ENCODE measurements around the gene RNF115.

RNF115 gene

DNA sequence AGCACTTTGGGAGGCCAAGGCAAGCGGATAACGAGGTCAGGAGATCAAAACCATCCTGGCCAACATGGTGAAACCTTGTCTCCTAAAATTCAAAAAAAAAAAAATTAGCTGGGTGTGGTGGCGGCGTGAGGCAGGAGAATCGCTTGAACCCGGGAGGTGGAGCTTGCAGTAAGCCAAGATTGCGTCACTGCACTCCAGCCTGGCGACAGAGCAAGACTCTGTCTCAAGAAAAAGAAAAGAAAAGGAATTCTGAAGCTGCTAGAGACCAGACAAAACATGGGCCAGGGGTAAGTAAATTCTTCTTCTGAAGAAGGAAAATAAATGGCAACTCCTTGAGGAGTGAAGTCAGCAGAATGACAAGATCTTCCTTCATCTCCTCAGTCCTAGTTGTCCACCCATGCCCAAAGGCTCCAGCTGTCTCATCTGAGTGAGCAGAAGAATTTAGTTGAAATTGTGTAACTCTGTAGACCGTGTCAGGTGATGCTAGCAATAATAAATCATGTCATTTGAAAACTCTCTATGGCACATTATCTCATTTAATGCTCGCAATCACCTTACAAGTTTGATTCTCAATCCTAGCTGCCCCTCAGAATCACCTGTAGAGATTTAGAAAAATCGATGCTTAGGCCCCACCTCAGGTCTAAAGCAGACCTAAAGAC is 131.0 kb downstream of the RNF115 start:
- Histone ChIP-seq H3K9ac (ENCODE audit: low read length) (no peak overlapping the region), H3K4me1 (ENCODE audit: control insufficient read depth, insufficient read depth, low read length) (peaks cover 6% of the 10 kb centered on the region; the same call in 1 of the 2 replicates), H3K9me3 (ENCODE audit: control insufficient read depth, insufficient read depth, low read depth, low read length) (no peaks in the 10 kb centered on the region), H3K27ac (ENCODE audit: low read depth, low read length) (no peak overlapping the region), H3K36me3 (ENCODE audit: control insufficient read depth, insufficient read depth, low read length) (no peaks in the 10 kb centered on the region), H3K4me3 (ENCODE audit: low read depth, low read length) (no peak overlapping the region), H3K27me3 (ENCODE audit: control insufficient read depth, insufficient read depth, low read length) (no peaks in the 10 kb centered on the region)

DNA sequence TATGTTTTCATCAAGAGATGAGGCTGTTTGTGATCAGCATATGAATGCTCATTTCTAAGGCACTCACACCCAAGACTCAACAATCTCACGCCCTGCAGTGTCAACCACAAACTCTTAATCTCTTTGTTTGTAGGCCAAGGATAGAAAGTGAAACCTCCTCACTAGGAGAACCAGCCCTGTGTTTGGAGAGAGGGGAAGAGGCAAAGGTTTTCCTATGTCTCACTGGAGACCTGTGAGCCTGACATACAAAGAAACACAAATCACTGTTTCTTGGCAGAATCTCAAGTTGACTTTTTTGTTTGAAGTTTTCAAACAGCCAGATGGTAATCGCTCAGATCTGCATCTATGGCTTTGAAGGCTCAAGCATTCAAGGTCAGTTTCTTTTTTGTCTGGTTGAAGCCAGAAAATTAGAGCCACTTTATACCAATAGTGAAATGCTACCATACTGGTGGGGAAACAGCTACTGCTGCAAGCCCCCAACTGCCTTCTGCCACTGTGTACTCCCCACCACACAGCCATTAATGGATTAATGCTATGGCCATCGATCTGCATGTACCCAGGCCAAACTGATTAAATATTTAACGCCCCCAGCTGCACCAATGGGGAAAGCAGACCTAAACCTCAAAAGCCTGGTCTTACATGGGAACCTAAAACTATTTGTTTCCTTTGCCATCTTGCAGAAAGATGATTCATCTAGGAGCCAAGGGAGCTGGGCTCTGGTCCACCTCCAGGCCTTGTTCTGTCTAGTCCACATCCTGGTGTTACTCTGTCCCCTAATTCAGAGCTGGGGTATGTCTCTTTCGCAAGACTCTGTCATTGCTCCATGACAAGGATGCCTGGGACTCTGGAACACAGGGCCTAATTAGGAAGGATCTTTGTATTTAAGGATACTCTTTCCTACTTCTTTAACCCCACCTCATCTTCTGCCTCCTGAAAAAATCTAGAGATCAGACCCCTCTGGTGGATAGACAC is 133.0 kb downstream of the RNF115 start:
- H3K36me3 ChIP-seq (ENCODE audit: control insufficient read depth, insufficient read depth, low read length), result no peaks in the 10 kb centered on the region
- H3K9me3 ChIP-seq (ENCODE audit: control insufficient read depth, insufficient read depth, low read depth, low read length), result no peaks in the 10 kb centered on the region
- no peak overlapping the region for H3K9ac ChIP-seq (ENCODE audit: low read length)
- no peaks in the 10 kb centered on the region for H3K27me3 ChIP-seq (ENCODE audit: control insufficient read depth, insufficient read depth, low read length)
- H3K4me3 ChIP-seq (ENCODE audit: low read depth, low read length), result no peak overlapping the region
- peaks cover 6% of the 10 kb centered on the region; the same call in 1 of the 2 replicates for H3K4me1 ChIP-seq (ENCODE audit: control insufficient read depth, insufficient read depth, low read length)
- H3K27ac ChIP-seq (ENCODE audit: low read depth, low read length), result no peak overlapping the region

DNA sequence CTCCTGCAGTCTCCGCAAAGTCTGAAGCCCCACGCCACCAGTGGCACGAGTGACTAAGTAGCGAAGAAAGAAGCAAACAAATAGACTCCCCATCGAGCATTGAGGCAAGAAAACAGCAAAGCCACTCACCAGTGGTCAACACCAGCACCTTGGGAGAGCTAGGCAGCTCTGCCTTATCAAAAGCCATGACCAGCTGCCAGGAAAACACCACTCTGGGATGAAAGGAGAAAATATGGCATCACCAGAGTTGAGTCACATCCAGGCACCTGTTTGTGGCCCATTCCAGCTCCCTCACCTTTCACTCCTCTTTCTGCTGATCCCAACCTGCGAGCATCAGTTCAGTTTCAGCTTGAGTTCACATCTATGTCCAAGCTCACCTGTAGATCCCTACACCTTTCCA is 134.0 kb downstream of the RNF115 start:
- H3K27ac ChIP-seq (ENCODE audit: low read depth, low read length), result no peak overlapping the region
- no peaks in the 10 kb centered on the region for H3K27me3 ChIP-seq (ENCODE audit: control insufficient read depth, insufficient read depth, low read length)
- no peak overlapping the region for H3K4me3 ChIP-seq (ENCODE audit: low read depth, low read length)
- H3K9me3 ChIP-seq (ENCODE audit: control insufficient read depth, insufficient read depth, low read depth, low read length), result no peaks in the 10 kb centered on the region
- no peaks in the 10 kb centered on the region for H3K36me3 ChIP-seq (ENCODE audit: control insufficient read depth, insufficient read depth, low read length)
- no peak overlapping the region for H3K9ac ChIP-seq (ENCODE audit: low read length)
- H3K4me1 ChIP-seq (ENCODE audit: control insufficient read depth, insufficient read depth, low read length), result peaks cover 6% of the 10 kb centered on the region; the same call in 1 of the 2 replicates

DNA sequence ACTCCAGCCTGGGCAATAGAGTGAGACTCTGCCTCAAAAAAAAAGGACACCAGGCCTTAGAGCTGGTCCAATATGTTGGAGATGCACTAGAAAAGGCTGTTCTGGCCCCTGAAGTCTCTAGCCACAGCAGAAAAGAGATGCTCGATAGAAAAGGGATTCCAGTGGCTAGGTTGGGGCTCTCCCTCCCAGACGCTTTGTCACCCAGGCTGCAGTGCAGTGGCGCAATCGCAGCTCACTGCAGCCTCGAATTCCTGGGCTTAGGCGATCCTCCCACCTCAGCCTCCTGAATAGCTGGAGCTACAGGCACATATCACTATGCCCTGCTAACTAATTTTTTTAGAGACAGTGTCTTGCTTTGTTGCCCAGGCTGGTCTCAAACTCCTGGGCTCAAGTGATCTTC is 135.0 kb downstream of the RNF115 start:
- H3K4me1 ChIP-seq (ENCODE audit: control insufficient read depth, insufficient read depth, low read length), result peaks cover 6% of the 10 kb centered on the region; the same call in 1 of the 2 replicates
- H3K27me3 ChIP-seq (ENCODE audit: control insufficient read depth, insufficient read depth, low read length), result no peaks in the 10 kb centered on the region
- H3K9ac ChIP-seq (ENCODE audit: low read length), result no peak overlapping the region
- no peak overlapping the region for H3K27ac ChIP-seq (ENCODE audit: low read depth, low read length)
- H3K9me3 ChIP-seq (ENCODE audit: control insufficient read depth, insufficient read depth, low read depth, low read length), result no peaks in the 10 kb centered on the region
- no peaks in the 10 kb centered on the region for H3K36me3 ChIP-seq (ENCODE audit: control insufficient read depth, insufficient read depth, low read length)
- H3K4me3 ChIP-seq (ENCODE audit: low read depth, low read length), result no peak overlapping the region
